GM18508 (cell line): ENCODE measurements around the gene PGBD5.

Experiments used
- ATAC-seq: cut with Tn5 transposase; IDR thresholded peaks from one replicate; pipeline ENCODE4 v1.9.1; 2021; ENCODE audit warnings: moderate number of reproducible peaks; ENCODE audit not compliant: insufficient read depth, unreplicated experiment

PGBD5 gene

DNA sequence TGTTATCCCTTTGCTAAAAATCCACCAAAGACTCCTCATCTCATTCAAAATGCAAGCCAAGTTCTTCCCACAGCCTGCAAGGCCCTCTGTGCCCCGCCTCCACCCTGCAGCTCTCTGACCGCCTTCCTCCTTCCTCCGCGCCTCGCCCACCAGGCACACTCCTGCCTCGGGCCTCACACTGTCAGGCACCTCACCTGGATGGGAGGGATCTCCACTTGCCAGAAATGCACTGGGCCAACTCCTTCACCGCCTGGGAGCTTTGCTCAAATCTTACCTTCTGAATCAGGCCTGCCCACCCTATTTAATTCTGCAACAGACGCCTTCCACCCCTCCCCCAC lies 26.2 kb downstream of the PGBD5 start:
- ATAC-seq = no peak

DNA sequence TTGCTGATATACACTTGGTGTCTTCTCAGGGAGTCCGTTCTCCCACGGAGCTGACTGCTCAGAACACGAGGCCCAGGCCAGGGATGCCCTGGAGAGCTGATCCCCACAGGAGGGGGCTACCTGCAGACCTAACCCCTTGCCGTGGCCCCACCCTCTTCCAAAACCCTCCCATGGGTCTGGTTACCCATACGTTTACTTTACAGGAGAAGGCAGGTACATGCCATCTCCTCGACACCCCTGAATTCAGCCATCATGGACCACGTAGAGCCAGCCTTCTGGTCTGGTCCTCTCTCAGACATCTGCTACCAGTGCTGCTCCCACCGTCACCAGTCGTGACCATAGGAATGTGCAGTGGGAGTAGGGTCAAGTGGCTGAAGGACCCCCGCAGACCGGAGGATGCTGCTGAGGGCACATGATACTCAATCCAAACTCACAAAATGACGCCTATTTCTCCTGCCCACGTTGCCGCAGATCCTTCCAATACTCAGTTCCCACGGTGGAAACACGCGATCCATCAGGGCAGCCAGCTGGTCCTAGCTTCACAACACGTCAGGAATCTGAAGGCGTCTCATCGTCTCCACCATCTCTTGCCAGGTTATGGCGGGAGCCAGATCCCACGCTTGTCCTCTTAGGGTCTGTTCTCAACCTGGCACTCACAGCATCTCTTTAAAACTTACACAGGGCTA lies 26.7 kb downstream of the PGBD5 start:
- no peak for ATAC-seq

- no peak for ATAC-seq
Observed at GRCh38 chr1:230398856-230399255, 27.3 kb downstream of the PGBD5 start.

GRCh38 chr1:230396966-230397365 lies 29.2 kb downstream of the PGBD5 start:
- no peak for ATAC-seq

GRCh38 chr1:230395932-230396331 lies 30.2 kb downstream of the PGBD5 start:
- no peak for ATAC-seq

GRCh38 chr1:230394741-230395140 lies 31.4 kb downstream of the PGBD5 start:
- ATAC-seq = no peak

- ATAC-seq = no peak
Observed at GRCh38 chr1:230394134-230394533, 32.0 kb downstream of the PGBD5 start.

- ATAC-seq = no peak
Observed at GRCh38 chr1:230393722-230394121, 32.4 kb downstream of the PGBD5 start.

DNA sequence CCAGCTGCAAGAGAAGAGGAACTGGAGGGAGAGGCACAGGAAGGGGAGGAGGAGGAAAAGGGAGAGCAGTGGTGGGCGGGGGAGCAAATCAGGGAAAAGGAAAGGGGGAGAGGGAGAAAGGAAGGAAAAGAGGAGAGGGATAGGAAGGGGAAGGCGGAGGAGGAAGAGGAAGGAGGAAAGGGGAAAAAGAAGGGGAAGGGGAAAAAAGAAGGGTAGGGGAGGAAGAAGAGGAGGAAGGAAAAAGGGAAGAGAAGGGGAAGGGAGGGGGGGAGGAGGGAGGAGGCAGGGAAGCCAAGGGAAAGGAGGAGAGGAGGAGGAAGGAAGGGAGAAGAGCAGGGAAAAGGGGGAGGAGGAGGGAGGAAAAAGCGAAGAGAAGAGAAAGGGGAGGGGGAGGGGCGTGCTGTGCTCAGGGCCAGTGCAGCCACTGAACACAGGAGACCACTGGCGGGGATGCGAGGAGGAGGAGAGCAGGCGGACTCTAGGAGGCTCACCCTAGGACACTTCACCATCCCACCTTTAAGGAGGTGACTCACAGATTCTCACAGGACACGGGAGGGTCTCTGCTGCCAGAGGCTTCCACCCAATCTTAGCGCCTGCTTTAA lies 33.1 kb downstream of the PGBD5 start:
- ATAC-seq = no peak

GRCh38 chr1:230392536-230392909 lies 33.6 kb downstream of the PGBD5 start:
- no peak for ATAC-seq

- no peak for ATAC-seq
Observed at GRCh38 chr1:230391776-230392535, 34.2 kb downstream of the PGBD5 start.

- no peak for ATAC-seq
Observed at GRCh38 chr1:230390371-230390770, 35.8 kb downstream of the PGBD5 start.

- no peak for ATAC-seq
Observed at GRCh38 chr1:230387876-230388275, 38.3 kb downstream of the PGBD5 start.

GRCh38 chr1:230387296-230387695 lies 38.8 kb downstream of the PGBD5 start:
- no peak for ATAC-seq

DNA sequence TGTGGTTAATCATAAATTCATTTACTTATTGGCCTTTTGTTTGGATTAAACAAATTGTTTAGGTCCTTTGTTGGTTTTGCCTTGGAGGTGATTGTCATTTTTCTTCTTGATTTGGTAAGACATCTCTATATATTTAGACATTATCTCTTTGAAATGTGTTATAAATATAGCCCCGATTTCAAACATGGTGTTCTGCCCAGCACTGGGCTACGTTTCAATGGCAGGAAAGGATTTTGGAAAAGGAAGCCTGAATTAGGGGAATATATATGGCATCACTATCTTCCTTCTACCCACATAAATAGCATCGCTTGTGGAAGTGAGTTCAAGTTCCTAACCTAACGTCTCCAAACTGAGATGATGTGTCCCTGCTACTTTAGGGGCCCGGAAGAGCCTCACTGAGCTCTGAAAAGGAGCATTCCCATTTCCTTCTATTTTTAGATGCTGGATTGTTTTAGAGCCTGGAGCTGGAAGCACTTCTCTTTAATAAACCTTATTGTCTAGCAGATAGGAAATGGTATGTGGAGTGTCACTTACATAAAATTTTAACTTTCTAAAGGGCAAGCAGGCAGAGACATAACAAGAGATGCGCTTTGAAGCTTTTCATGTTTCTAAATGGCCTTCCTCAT lies 39.4 kb downstream of the PGBD5 start:
- ATAC-seq = no peak

GRCh38 chr1:230385930-230386329 lies 40.2 kb downstream of the PGBD5 start:
- ATAC-seq = no peak

DNA sequence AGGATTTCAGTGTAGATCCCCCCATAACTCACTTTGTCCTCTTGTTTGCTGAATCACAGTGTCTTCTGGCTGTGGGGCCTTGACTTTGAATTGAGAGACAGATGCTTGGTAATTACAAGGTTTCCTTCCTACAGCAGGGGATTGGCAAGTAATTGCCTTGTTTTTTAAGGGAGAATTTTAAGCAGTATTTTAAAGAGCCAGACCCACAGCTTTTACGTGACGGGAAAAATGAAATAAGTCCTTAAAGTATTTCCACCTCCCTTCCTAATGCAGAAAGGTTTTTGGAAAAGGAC lies 41.0 kb downstream of the PGBD5 start:
- ATAC-seq = no peak

DNA sequence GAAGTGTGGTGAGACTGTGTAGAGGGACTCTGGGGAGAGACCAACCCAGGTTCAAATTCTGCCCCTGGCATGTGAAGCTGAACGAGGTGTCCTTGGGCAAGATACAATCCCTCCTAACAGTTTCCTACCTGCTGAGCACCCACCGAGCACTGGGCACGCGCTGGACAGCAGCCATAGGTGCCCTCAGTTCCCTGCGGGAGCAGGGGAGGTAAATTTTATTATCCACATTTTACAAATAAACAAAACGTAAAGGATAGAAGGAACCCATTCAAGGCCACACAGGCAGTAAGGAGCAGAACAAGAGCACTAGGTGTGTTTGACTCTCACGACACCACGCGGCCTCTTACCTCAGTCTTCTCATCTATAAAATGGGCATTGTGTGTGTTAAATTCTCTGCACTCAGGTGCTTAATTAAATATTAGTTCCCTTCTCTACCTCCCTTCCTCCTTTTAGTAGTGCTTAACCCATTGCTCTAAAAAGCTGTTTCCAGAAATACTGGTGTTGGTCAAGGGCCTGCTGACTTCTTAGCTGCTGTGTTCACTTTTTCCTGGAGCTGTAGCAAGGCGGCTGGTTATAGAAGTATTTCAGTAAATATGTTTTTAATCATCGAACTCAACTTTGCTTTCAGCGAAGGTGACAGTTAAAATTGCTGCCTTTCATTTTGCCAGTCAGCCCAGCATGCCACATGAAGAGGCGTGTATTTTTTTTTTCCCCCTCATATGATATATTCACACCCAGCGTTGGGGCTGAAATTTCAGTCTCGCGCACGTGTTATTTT lies 41.6 kb downstream of the PGBD5 start:
- ATAC-seq = no peak

- ATAC-seq = no peak
Observed at GRCh38 chr1:230383425-230383824, 42.7 kb downstream of the PGBD5 start.

GRCh38 chr1:230382001-230382491 lies 44.1 kb downstream of the PGBD5 start:
- no peak for ATAC-seq

DNA sequence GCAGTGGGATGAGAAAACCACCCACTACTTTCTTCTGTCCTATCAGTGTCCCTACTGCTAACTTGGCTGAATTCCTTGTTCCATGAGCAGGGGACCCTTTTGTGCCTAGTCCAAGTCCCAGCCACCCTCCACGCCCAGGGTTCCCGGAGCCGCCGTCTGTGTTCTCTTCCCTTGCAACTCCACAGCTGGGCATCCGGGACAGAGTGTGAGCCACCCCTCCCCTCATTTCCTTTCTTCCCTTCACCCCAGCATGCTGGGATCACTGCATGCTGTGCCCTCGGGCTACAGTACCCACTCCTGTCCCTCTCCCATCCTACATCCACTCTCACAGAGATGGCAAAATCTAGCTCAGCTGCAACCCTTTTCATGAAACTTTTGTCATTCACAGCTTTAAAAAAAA lies 44.5 kb downstream of the PGBD5 start:
- ATAC-seq = no peak
